ENCODE data around the gene PCIF1.

DNA sequence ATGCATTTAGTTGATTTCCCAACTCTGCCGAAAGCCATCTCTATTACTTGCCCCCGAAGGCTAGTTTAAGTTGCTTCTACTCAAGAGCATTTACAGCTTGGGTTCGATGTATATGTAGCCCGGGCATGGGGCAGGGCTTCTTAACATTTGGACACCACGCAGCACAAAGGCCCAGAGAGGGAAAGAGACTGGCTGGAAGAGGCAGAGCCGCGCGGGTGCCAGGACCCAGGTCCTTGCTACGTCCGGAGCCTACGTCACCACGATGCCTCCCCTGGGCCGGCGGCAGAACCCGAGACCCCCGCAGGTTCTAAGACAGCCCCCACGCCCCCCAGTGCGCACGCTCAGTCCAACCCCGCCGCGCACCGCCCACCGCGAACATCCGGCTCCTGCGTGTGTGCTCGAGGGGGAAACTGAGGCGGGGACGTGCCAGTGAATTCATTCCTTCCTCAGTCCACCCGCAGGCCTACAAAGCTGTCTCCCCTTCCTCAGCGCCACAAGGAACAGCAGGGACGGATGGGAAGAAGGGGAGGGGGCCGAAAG, 367 bp upstream of the PCIF1 start:
- TF ChIP-seq, protein P1, sequence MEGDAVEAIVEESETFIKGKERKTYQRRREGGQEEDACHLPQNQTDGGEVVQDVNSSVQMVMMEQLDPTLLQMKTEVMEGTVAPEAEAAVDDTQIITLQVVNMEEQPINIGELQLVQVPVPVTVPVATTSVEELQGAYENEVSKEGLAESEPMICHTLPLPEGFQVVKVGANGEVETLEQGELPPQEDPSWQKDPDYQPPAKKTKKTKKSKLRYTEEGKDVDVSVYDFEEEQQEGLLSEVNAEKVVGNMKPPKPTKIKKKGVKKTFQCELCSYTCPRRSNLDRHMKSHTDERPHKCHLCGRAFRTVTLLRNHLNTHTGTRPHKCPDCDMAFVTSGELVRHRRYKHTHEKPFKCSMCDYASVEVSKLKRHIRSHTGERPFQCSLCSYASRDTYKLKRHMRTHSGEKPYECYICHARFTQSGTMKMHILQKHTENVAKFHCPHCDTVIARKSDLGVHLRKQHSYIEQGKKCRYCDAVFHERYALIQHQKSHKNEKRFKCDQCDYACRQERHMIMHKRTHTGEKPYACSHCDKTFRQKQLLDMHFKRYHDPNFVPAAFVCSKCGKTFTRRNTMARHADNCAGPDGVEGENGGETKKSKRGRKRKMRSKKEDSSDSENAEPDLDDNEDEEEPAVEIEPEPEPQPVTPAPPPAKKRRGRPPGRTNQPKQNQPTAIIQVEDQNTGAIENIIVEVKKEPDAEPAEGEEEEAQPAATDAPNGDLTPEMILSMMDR (IDR thresholded peaks at IDR 0.05; ENCODE audit: low read depth, low read length), result no peak
- no peak for TF ChIP-seq POLR2A (IDR thresholded peaks at IDR 0.05; ENCODE audit: extremely low read depth, insufficient read length)
- TF ChIP-seq, protein P2, sequence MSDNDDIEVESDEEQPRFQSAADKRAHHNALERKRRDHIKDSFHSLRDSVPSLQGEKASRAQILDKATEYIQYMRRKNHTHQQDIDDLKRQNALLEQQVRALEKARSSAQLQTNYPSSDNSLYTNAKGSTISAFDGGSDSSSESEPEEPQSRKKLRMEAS (IDR thresholded peaks at IDR 0.05; ENCODE audit: low read depth, low read length), result no peak
- no peak for TF ChIP-seq MYC (IDR thresholded peaks at IDR 0.05; ENCODE audit: low read depth, low read length)

All from NB4 (cell line).